Measurements from ENCODE around the gene TP53I11.

GRCh38 chr11:44938066-44938691, 12.5 kb downstream of the TP53I11 start:
- TF ChIP-seq CTCF (IDR thresholded peaks at IDR 0.05) (no peak), EZH2 (IDR thresholded peaks at IDR 0.05) (no peak), EZH2phosphoT487 (IDR thresholded peaks at IDR 0.05) (no peak)

Measured in neural progenitor cell (in vitro differentiated cells).